ENCODE data around the gene RSPO1.

RSPO1 gene

GRCh38 chr1:37630426-37631028, 4.2 kb downstream of the RSPO1 start:
- no peak for DNase-seq (ENCODE audit: low spot score)
- TF ChIP-seq CTCF (IDR thresholded peaks at IDR 0.05; ENCODE audit: extremely low read depth, missing control alignments): no peak

- TF ChIP-seq CTCF (IDR thresholded peaks at IDR 0.05; ENCODE audit: extremely low read depth, missing control alignments): no peak
- no peak for DNase-seq (ENCODE audit: low spot score)
Observed at GRCh38 chr1:37629726-37630425, 4.8 kb downstream of the RSPO1 start.

- TF ChIP-seq CTCF (IDR thresholded peaks at IDR 0.05; ENCODE audit: extremely low read depth, missing control alignments): no peak
Observed at GRCh38 chr1:37629008-37629407, 5.7 kb downstream of the RSPO1 start.

GRCh38 chr1:37628026-37628556, 6.6 kb downstream of the RSPO1 start:
- DNase-seq (ENCODE audit: low spot score): no peak
- no peak for TF ChIP-seq CTCF (IDR thresholded peaks at IDR 0.05; ENCODE audit: extremely low read depth, missing control alignments)

More at GRCh38 chr1:37629008-37629407, 5.7 kb downstream of the RSPO1 start:
- no peak for DNase-seq (ENCODE audit: low spot score)

- no peak for TF ChIP-seq CTCF (IDR thresholded peaks at IDR 0.05; ENCODE audit: extremely low read depth, missing control alignments)
- DNase-seq (ENCODE audit: low spot score): no peak
Observed at GRCh38 chr1:37622131-37622530, 12.6 kb downstream of the RSPO1 start.

GRCh38 chr1:37621326-37621870, 13.3 kb downstream of the RSPO1 start:
- no peak for TF ChIP-seq CTCF (IDR thresholded peaks at IDR 0.05; ENCODE audit: extremely low read depth, missing control alignments)
- no peak for DNase-seq (ENCODE audit: low spot score)

- DNase-seq (ENCODE audit: low spot score): no peak
Observed at GRCh38 chr1:37620707-37621106, 14.0 kb downstream of the RSPO1 start.

More at GRCh38 chr1:37620707-37621106, 14.0 kb downstream of the RSPO1 start:
- no peak for TF ChIP-seq CTCF (IDR thresholded peaks at IDR 0.05; ENCODE audit: extremely low read depth, missing control alignments)

Measured in GM20000 (cell line).